Lung (tissue), 12 donors: Measurements from ENCODE around the gene APLP1. TPM values are rescaled to one million over a fixed set of nuclear protein-coding genes. Genes with fewer than 3 reads are reported as not detected.

ENCODE experiments used
- ATAC-seq: fragments of 200-7000 bp; cut with Tn5 transposase; one replicate; pipeline ENCODE4 v1.9.1; 2020; ENCODE audit warnings: moderate number of reproducible peaks; ENCODE audit not compliant: insufficient read depth, low FRiP score
- DNase-seq, 3 donors: peaks; one replicate each; pipeline ENCODE4 v3.0.0-alpha.2; 2013 to 2017
- H3K27ac ChIP-seq, 2 donors: one replicate each; pipeline ENCODE4 v1.5.1; 2013; ENCODE audit warnings: mild to moderate bottlenecking in 2 of 2, moderate library complexity in 2 of 2, control low read depth in 1 of 2, inconsistent platforms in 1 of 2, low read depth in 1 of 2, low read length in 1 of 2
- H3K27me3 ChIP-seq, 3 donors: one replicate each; pipeline ENCODE4 v1.5.1; 2013; ENCODE audit warnings: low read length in 2 of 3; ENCODE audit not compliant: control insufficient read depth in 3 of 3, insufficient read depth in 3 of 3
- H3K36me3 ChIP-seq, 4 donors: one replicate each; pipeline ENCODE4 v1.5.1; 2013; ENCODE audit warnings: low read length in 4 of 4, mild to moderate bottlenecking in 1 of 4, moderate library complexity in 1 of 4; ENCODE audit not compliant: control insufficient read depth in 4 of 4, insufficient read depth in 4 of 4
- H3K4me1 ChIP-seq, 5 donors: one replicate each; pipeline ENCODE4 v1.5.1; 2013; ENCODE audit warnings: low read length in 5 of 5, mild to moderate bottlenecking in 2 of 5, moderate library complexity in 1 of 5; ENCODE audit not compliant: control insufficient read depth in 5 of 5, insufficient read depth in 5 of 5
- H3K4me3 ChIP-seq: one replicate; pipeline ENCODE4 v1.5.1; 2013; ENCODE audit warnings: mild to moderate bottlenecking, control low read depth, moderate library complexity
- H3K9ac ChIP-seq, 2 donors: one replicate each; pipeline ENCODE4 v1.5.1; 2013; ENCODE audit warnings: low read length in 2 of 2, control low read depth in 1 of 2; ENCODE audit not compliant: insufficient read depth in 1 of 2
- H3K9me3 ChIP-seq, 4 donors: one replicate each; pipeline ENCODE4 v1.5.1; 2013; ENCODE audit warnings: low read length in 3 of 4, mild to moderate bottlenecking in 1 of 4, moderate library complexity in 1 of 4; ENCODE audit not compliant: control insufficient read depth in 4 of 4, insufficient read depth in 3 of 4
- WGBS, 2 donors: extraction: QIAGEN DNeasy Blood & Tissue Kit; methylation state at CpG; one replicate each; pipeline ENCODE4 v1.1.7; 2013; 5-methylcytosine and 5-hydroxymethylcytosine counted together
- polyA plus RNA-seq, 2 donors: library from polyadenylated mRNA; stranded (reverse); fragments of 200-250 nt; gene quantifications; one replicate each; pipeline ENCODE4 v1.2.1, GENCODE V29; 2013
- total RNA-seq, 2 donors: library from RNA; depleted of rRNA in 1 of 2; stranded (reverse); fragments of >200 nt in 1 of 2; gene quantifications; one replicate each; pipeline ENCODE4 v1.2.1, GENCODE V29; 2014 to 2021
- TF ChIP-seq, protein P1 (sequence below): IDR thresholded peaks from 2 replicates; pipeline ENCODE4 v1.5.1; 2012; ENCODE audit warnings: mild to moderate bottlenecking; ENCODE audit errors: control extremely low read depth, extremely low read depth
- donor health status: control.
- donor health status: control.
- donor health status: Bipolar disorder and iron deficiency.
- donor health status: healthy.
- donor health status: DM: yes; HTN: yes; CAD: no.

Gene APLP1
- total and polyA plus RNA-seq, 4 donors: 0.94 to 6.5 (median 2.0) TPM

DNA sequence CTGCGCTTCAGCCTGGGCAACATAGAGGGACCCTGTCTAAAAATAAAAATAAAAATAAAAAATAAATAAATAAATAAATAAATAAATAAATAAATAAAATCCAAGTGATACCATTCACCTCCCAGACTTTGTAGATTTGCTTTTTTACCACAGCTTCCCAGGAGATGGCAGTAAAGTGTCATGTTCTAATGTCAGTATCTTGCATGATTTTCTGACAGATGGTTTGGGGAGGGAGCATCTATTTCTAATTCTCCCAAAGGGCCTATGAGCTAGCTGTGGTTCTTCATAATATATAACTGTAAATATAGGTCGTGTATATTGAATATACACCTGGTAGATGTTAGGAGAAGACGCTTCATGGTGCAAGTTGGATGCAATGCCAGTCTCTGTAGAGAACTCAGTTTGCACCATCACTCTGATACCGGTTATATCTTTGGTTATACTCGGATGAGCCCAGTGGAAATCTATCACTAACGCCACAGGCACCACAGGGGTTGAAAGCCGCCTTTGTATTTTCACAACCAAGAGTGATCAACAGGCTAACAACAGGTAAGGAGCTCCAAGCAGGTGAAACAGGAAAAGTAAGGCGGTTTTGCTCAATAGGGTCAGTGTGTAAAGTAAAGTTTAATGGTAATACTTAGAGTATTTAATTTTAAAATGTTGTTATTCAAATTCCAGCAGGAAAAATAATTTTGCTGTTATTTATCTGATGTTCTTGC is 13.9 kb downstream of the APLP1 start:
- Histone ChIP-seq H3K27me3 (no peaks in the 10 kb centered on the region), H3K36me3 (peaks cover 0 to 3% (median 0%) of the 10 kb centered on the region in 4 donors), H3K27ac (no peak overlapping the region), H3K4me1 (no peaks in the 10 kb centered on the region), H3K4me3 (no peak overlapping the region), H3K9me3 (no peaks in the 10 kb centered on the region), H3K9ac (no peak overlapping the region)
- TF ChIP-seq, protein P1, sequence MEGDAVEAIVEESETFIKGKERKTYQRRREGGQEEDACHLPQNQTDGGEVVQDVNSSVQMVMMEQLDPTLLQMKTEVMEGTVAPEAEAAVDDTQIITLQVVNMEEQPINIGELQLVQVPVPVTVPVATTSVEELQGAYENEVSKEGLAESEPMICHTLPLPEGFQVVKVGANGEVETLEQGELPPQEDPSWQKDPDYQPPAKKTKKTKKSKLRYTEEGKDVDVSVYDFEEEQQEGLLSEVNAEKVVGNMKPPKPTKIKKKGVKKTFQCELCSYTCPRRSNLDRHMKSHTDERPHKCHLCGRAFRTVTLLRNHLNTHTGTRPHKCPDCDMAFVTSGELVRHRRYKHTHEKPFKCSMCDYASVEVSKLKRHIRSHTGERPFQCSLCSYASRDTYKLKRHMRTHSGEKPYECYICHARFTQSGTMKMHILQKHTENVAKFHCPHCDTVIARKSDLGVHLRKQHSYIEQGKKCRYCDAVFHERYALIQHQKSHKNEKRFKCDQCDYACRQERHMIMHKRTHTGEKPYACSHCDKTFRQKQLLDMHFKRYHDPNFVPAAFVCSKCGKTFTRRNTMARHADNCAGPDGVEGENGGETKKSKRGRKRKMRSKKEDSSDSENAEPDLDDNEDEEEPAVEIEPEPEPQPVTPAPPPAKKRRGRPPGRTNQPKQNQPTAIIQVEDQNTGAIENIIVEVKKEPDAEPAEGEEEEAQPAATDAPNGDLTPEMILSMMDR: peak; percentile 59
- 29 to 35% methylated on average over 8 of the region's 8 CpGs for WGBS, 2 donors
- peak; percentile 46 to 90 (median 84) for DNase-seq
- peak; percentile 65 for ATAC-seq

DNA sequence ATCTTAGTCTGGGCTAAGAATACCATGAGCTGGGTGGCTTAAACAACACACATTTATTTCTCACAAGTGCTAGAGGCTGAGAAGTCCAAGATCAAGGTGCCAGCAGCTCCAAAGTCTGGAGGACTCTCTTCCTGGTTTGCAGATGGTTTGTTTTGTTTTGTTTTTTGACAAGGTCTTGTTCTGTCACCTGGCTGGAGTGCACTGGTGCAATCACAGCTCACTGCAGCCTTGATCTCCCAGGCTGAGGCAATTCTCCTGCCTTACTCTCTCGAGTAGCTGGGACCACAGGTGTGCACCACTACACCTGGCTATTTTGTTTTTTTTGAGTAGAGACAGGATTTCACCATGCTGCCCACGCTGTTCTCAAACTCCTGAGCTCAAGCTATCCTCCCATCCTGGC is 15.5 kb downstream of the APLP1 start:
- ATAC-seq (no peak), DNase-seq (no peak)
- no peaks in the 10 kb centered on the region for H3K9me3 ChIP-seq
- 55 to 78% methylated on average over 2 of the region's 2 CpGs for WGBS, 2 donors
- H3K36me3 ChIP-seq: peaks cover 0 to 14% (median 0%) of the 10 kb centered on the region in 4 donors
- no peak overlapping the region for H3K4me3 ChIP-seq
- no peak overlapping the region for H3K27ac ChIP-seq
- no peak overlapping the region for H3K9ac ChIP-seq
- H3K27me3 ChIP-seq: no peaks in the 10 kb centered on the region
- H3K4me1 ChIP-seq: no peaks in the 10 kb centered on the region
- TF ChIP-seq, protein P1: no peak

DNA sequence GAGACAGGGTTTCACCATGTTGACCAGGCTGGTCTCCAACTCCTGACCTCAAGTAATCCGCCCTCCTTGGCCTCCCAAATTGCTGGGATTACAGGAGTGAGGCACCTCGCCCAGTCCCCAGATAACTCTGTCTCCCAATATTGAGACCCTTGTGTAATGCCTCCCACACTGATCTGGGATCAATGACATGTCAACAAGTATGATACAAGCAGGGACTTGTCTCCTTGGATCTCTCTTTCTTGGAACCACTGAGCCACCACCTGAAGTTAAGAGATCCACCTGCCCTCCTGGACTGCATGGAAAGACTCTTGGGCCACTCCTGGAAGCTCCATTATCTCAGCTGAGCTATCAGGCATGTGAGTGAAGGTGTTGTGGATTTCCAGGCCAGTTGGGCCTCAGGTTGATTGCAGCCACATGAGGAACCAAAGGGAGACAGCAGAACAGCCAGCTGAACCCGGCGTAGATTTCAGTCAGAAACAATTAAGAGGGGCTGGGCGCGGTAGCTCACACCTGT is 16.9 kb downstream of the APLP1 start:
- 92 to 95% methylated on average over 6 of the region's 6 CpGs for WGBS, 2 donors
- TF ChIP-seq, protein P1: no peak
- Histone ChIP-seq H3K27ac (no peak overlapping the region), H3K36me3 (peaks cover 0 to 28% (median 7%) of the 10 kb centered on the region in 4 donors), H3K9ac (no peak overlapping the region), H3K4me3 (no peak overlapping the region), H3K4me1 (no peaks in the 10 kb centered on the region), H3K9me3 (no peaks in the 10 kb centered on the region), H3K27me3 (no peaks in the 10 kb centered on the region)
- DNase-seq (no peak), ATAC-seq (no peak)
